LNCAP (cell line): ENCODE results near the gene CLIC3.

Experiments
- CTCF ChIP-seq: fragments of 450-650 bp; IDR thresholded peaks from 2 replicates; pipeline ENCODE4 v1.5.1; 2017; ENCODE audit warnings: mild to moderate bottlenecking

The CLIC3 gene

GRCh38 chr9:136983167-136983566, 13.2 kb downstream of the CLIC3 start:
- no peak for TF ChIP-seq CTCF

GRCh38 chr9:136982232-136983051, 13.9 kb downstream of the CLIC3 start, which contains the start of gene LCNL1:
LCNL1 (plus strand) TSS chr9:136982993; CDS start chr9:136983587, 594 bp downstream.
- no peak for TF ChIP-seq CTCF

- TF ChIP-seq CTCF, result no peak
Measured at GRCh38 chr9:136981588-136982231, 14.7 kb downstream of the CLIC3 start.

GRCh38 chr9:136980669-136981478, 15.5 kb downstream of the CLIC3 start:
- TF ChIP-seq CTCF, result no peak

- no peak for TF ChIP-seq CTCF
Measured at GRCh38 chr9:136979769-136980587, 16.4 kb downstream of the CLIC3 start.

GRCh38 chr9:136978865-136979544, 17.4 kb downstream of the CLIC3 start:
- TF ChIP-seq CTCF, result no peak
